Tibial nerve (tissue), 4 donors: ENCODE data around the gene ALDOB. TPM values are rescaled to one million over a fixed set of nuclear protein-coding genes. Genes with fewer than 3 reads are reported as not detected.
A peak's percentile ranks its signal among the peaks of the same experiment; 100 is the strongest.

Experiments
- DNase-seq, 2 donors: peaks; one replicate each; pipeline ENCODE4 v3.0.0-alpha.2; 2019; ENCODE audit warnings: low spot score in 2 of 2
- H3K27ac ChIP-seq, 4 donors: fragments of 200-600 bp; sonication (generic) in 3 of 4; one replicate each; pipeline ENCODE4 v1.5.1; 2017 to 2019; ENCODE audit warnings: mild to moderate bottlenecking in 1 of 4
- H3K27me3 ChIP-seq, 2 donors: fragments of 200-600 bp; sonication (generic) in 1 of 2; one replicate each; pipeline versions ENCODE4 v1.5.1 to v1.6.0; 2017 to 2019
- H3K36me3 ChIP-seq, 3 donors: fragments of 200-600 bp; sonication (generic); one replicate each; pipeline ENCODE4 v1.5.1; 2018 to 2019
- H3K4me1 ChIP-seq, 4 donors: fragments of 200-600 bp; sonication (generic) in 3 of 4; one replicate each; pipeline ENCODE4 v1.5.1; 2017 to 2019
- H3K4me3 ChIP-seq, 4 donors: fragments of 200-600 bp; sonication (generic) in 3 of 4; one replicate each; pipeline ENCODE4 v1.5.1; 2017 to 2019; ENCODE audit warnings: mild to moderate bottlenecking in 1 of 4, moderate library complexity in 1 of 4
- H3K9me3 ChIP-seq, 4 donors: fragments of 200-600 bp; sonication (generic) in 3 of 4; one replicate each; pipeline ENCODE4 v1.5.1; 2017 to 2019
- CTCF ChIP-seq, 5 experiments: fragments of 200-600 bp in 3 of 5; fragments of 450-650 bp in 2 of 5; sonication (generic) in 3 of 5; IDR thresholded peaks; one replicate each; pipeline ENCODE4 v1.5.1; 2016 to 2019; ENCODE audit warnings: antibody characterized with exemption in 5 of 5, mild to moderate bottlenecking in 3 of 5, moderate library complexity in 2 of 5
- EP300 ChIP-seq, 2 donors: sonication (generic); formaldehyde crosslinking; IDR thresholded peaks; one replicate each; pipeline ENCODE4 v1.6.1; 2017; ENCODE audit warnings: antibody characterized with exemption in 2 of 2, mild to moderate bottlenecking in 1 of 2
- POLR2A ChIP-seq, 2 donors: fragments of 450-650 bp; IDR thresholded peaks; one replicate each; pipeline ENCODE4 v1.6.1; 2017; ENCODE audit warnings: antibody characterized with exemption in 2 of 2, mild to moderate bottlenecking in 2 of 2, moderate library complexity in 2 of 2
- WGBS, 2 donors: methylation state at CpG; one replicate each; pipeline ENCODE4 v1.1.5; 2018; 5-methylcytosine and 5-hydroxymethylcytosine counted together
- total RNA-seq, 4 donors: library from RNA; depleted of rRNA; stranded (reverse); fragments of >200 nt; gene quantifications; one replicate each; pipeline ENCODE4 v1.1.0, GENCODE V29; 2016

The ALDOB gene
- total RNA-seq, 4 donors from 2014 or later: not detected

- Histone ChIP-seq H3K4me3 (no peak overlapping the region), H3K4me1 (peaks cover 0 to 6% (median 0%) of the 10 kb centered on the region in 4 donors), H3K9me3 (peaks cover 0 to 15% (median 2%) of the 10 kb centered on the region in 4 donors), H3K36me3 (peaks cover 0 to 7% (median 0%) of the 10 kb centered on the region in 3 donors), H3K27ac (no peak overlapping the region), H3K27me3 (no peaks in the 10 kb centered on the region)
- TF ChIP-seq POLR2A (IDR thresholded peaks at IDR 0.05) (no peak), CTCF (IDR thresholded peaks at IDR 0.05) (no peak), EP300 (IDR thresholded peaks at IDR 0.05) (no peak)
- DNase-seq: no peak
- 80% methylated on average over 2 of the region's 2 CpGs for WGBS, 2 donors
These were observed 52.2 kb downstream of the ALDOB start for GRCh38 chr9:101383361-101383760.

GRCh38 chr9:101381833-101382342 lies 53.7 kb downstream of the ALDOB start:
- DNase-seq: no peak
- Histone ChIP-seq H3K9me3 (peaks cover 0 to 15% (median 2%) of the 10 kb centered on the region in 4 donors), H3K36me3 (peaks cover 0 to 4% (median 0%) of the 10 kb centered on the region in 3 donors), H3K27me3 (no peaks in the 10 kb centered on the region), H3K4me1 (no peaks in the 10 kb centered on the region), H3K4me3 (no peak overlapping the region), H3K27ac (no peak overlapping the region)
- no peak for TF ChIP-seq POLR2A (IDR thresholded peaks at IDR 0.05)
- no peak for TF ChIP-seq CTCF (IDR thresholded peaks at IDR 0.05)
- no peak for TF ChIP-seq EP300 (IDR thresholded peaks at IDR 0.05)
- WGBS, 2 donors: 94 to 97% methylated on average over 2 of the region's 2 CpGs

- H3K4me3 ChIP-seq: no peak overlapping the region
- 89 to 94% methylated on average over 3 of the region's 3 CpGs for WGBS, 2 donors
These were observed 54.5 kb downstream of the ALDOB start for GRCh38 chr9:101381118-101381517.

GRCh38 chr9:101380295-101380694 lies 55.3 kb downstream of the ALDOB start:
- Histone ChIP-seq H3K9me3 (peaks cover 0 to 11% (median 2%) of the 10 kb centered on the region in 4 donors), H3K36me3 (peaks cover 0 to 1% (median 0%) of the 10 kb centered on the region in 3 donors), H3K4me1 (no peaks in the 10 kb centered on the region), H3K4me3 (no peak overlapping the region), H3K27ac (no peak overlapping the region), H3K27me3 (no peaks in the 10 kb centered on the region)
- no peak for DNase-seq
- TF ChIP-seq EP300 (IDR thresholded peaks at IDR 0.05) (no peak), POLR2A (IDR thresholded peaks at IDR 0.05) (no peak), CTCF (IDR thresholded peaks at IDR 0.05) (no peak)

More at GRCh38 chr9:101381118-101381517, 54.5 kb downstream of the ALDOB start:
- Histone ChIP-seq H3K27me3 (no peaks in the 10 kb centered on the region), H3K4me1 (no peaks in the 10 kb centered on the region), H3K27ac (no peak overlapping the region), H3K9me3 (peaks cover 0 to 15% (median 2%) of the 10 kb centered on the region in 4 donors), H3K36me3 (peaks cover 0 to 4% (median 0%) of the 10 kb centered on the region in 3 donors)
- DNase-seq: no peak
- TF ChIP-seq POLR2A (IDR thresholded peaks at IDR 0.05) (no peak), CTCF (IDR thresholded peaks at IDR 0.05) (no peak), EP300 (IDR thresholded peaks at IDR 0.05) (no peak)

GRCh38 chr9:101376111-101376848 lies 59.3 kb downstream of the ALDOB start:
- Histone ChIP-seq H3K4me1 (no peaks in the 10 kb centered on the region), H3K27ac (no peak overlapping the region), H3K9me3 (no peaks in the 10 kb centered on the region), H3K27me3 (no peaks in the 10 kb centered on the region), H3K4me3 (no peak overlapping the region), H3K36me3 (no peaks in the 10 kb centered on the region)
- DNase-seq: no peak
- TF ChIP-seq CTCF (IDR thresholded peaks at IDR 0.05): no peak
- no peak for TF ChIP-seq POLR2A (IDR thresholded peaks at IDR 0.05)
- TF ChIP-seq EP300 (IDR thresholded peaks at IDR 0.05): peak in 1 of 2 donors; percentile 15
- WGBS, 2 donors: 47 to 54% methylated on average over 6 of the region's 6 CpGs
